SK-N-SH (cell line): ENCODE results near the gene TMEM176A. TPM values are rescaled to one million over a fixed set of nuclear protein-coding genes. Genes with fewer than 3 reads are reported as not detected.

Source experiments
- CTCF ChIA-PET: fragments of 300-600, 350-600 bp; formaldehyde crosslinking; extraction: SDS; loops from one replicate; lab custom pipeline; 2021; lab: Yijun Ruan, JAX
- POLR2A ChIA-PET: fragments of 350-600 bp; sonication (Branson Sonifier 250); formaldehyde crosslinking; extraction: SDS; loops from one replicate; lab custom pipeline; 2020; ENCODE audit warnings: antibody characterized with exemption, inconsistent platforms; lab: Yijun Ruan, JAX
- DNase-seq: peaks from one replicate; pipeline ENCODE4 v3.0.0; 2012
- H2AFZ ChIP-seq: fragments of 200-600 bp; sonication (generic); 2 replicates; pipeline ENCODE4 v1.8.1; 2016; ENCODE audit warnings: antibody characterized with exemption, mild to moderate bottlenecking, low read depth
- H3F3A ChIP-seq: fragments of 200-600 bp; sonication (generic); replicated peaks from 2 replicates; pipeline ENCODE3; 2016; ENCODE audit warnings: antibody characterized with exemption, mild to moderate bottlenecking; ENCODE audit not compliant: insufficient read depth
- H3K27ac ChIP-seq, 2 experiments: fragments of 200-500 bp in 1 of 2; fragments of 200-600 bp in 1 of 2; sonication (Bioruptor generic) in 1 of 2; sonication (generic), shearing (Covaris generic) in 1 of 2; 2 replicates each; pipeline versions ENCODE4 v1.5.1 to v1.6.1; 2014 to 2016; ENCODE audit warnings: low read depth in 2 of 2, inconsistent platforms in 1 of 2, low read length in 1 of 2, mild to moderate bottlenecking in 1 of 2, mixed read lengths in 1 of 2
- H3K27me3 ChIP-seq: fragments of 200-600 bp; sonication (generic), shearing (Covaris generic); 2 replicates; pipeline ENCODE4 v1.6.1; 2016; ENCODE audit warnings: mixed run types; ENCODE audit not compliant: insufficient read depth
- H3K36me3 ChIP-seq, 2 experiments: fragments of 200-500 bp in 1 of 2; fragments of 200-600 bp in 1 of 2; sonication (Bioruptor generic) in 1 of 2; sonication (generic) in 1 of 2; replicated peaks in 1 of 2; 2 replicates each; pipeline versions ENCODE3 to v1.5.1; 2014 to 2016; ENCODE audit warnings: low read length in 1 of 2, mild to moderate bottlenecking in 1 of 2; ENCODE audit not compliant: insufficient read depth in 2 of 2, control insufficient read depth in 1 of 2
- H3K4me1 ChIP-seq, 2 experiments: fragments of 200-500 bp in 1 of 2; fragments of 200-600 bp in 1 of 2; sonication (Bioruptor generic) in 1 of 2; sonication (generic), shearing (Covaris generic) in 1 of 2; 2 replicates each; pipeline versions ENCODE4 v1.5.1 to v1.6.1; 2014 to 2016; ENCODE audit warnings: low read depth in 1 of 2, low read length in 1 of 2, mixed run types in 1 of 2; ENCODE audit not compliant: insufficient read depth in 2 of 2, control insufficient read depth in 1 of 2
- H3K4me2 ChIP-seq: fragments of 200-600 bp; sonication (generic), shearing (Covaris generic); 2 replicates; pipeline ENCODE4 v1.6.1; 2017; ENCODE audit warnings: mixed run types
- H3K4me3 ChIP-seq, 2 experiments: fragments of 200-500 bp in 1 of 2; fragments of 200-600 bp in 1 of 2; sonication (Bioruptor generic) in 1 of 2; sonication (generic), shearing (Covaris generic) in 1 of 2; 2 replicates each; pipeline versions ENCODE4 v1.5.1 to v1.8.1; 2014 to 2016; ENCODE audit warnings: low read depth in 2 of 2, inconsistent platforms in 1 of 2, low read length in 1 of 2, mild to moderate bottlenecking in 1 of 2, mixed read lengths in 1 of 2, moderate library complexity in 1 of 2
- H3K79me2 ChIP-seq: fragments of 200-600 bp; sonication (generic); 2 replicates; pipeline ENCODE4 v1.8.1; 2017; ENCODE audit warnings: mild to moderate bottlenecking; ENCODE audit not compliant: insufficient read depth
- H3K9ac ChIP-seq: fragments of 200-600 bp; sonication (generic); 2 replicates; pipeline ENCODE4 v1.6.1; 2017; ENCODE audit warnings: mixed run types
- H3K9me2 ChIP-seq: fragments of 200-600 bp; sonication (generic); 2 replicates; pipeline ENCODE4 v1.6.1; 2017; ENCODE audit warnings: mixed run types
- H3K9me3 ChIP-seq: fragments of 200-600 bp; sonication (generic); 2 replicates; pipeline ENCODE4 v1.6.1; 2017; ENCODE audit warnings: mixed run types, mild to moderate bottlenecking, moderate library complexity
- H4K20me1 ChIP-seq: fragments of 200-600 bp; sonication (generic); 2 replicates; pipeline ENCODE4 v1.6.1; 2017; ENCODE audit warnings: mild to moderate bottlenecking, mixed run types; ENCODE audit not compliant: insufficient read depth
- CTCF ChIP-seq: fragments of 200-600 bp; sonication (generic); IDR thresholded peaks from 2 replicates; pipeline ENCODE4 v1.6.1; 2017; ENCODE audit warnings: antibody characterized with exemption, mild to moderate bottlenecking, moderate library complexity
- ELF1 ChIP-seq: IDR thresholded peaks from 2 replicates; pipeline ENCODE4 v1.4.0; 2012
- FOXM1 ChIP-seq: IDR thresholded peaks from 2 replicates; pipeline ENCODE4 v1.4.0; 2012; ENCODE audit warnings: low read depth, mild to moderate bottlenecking
- GABPA ChIP-seq: IDR thresholded peaks from 2 replicates; pipeline ENCODE4 v1.4.0; 2012; ENCODE audit warnings: low read depth, mild to moderate bottlenecking
- JUND ChIP-seq: IDR thresholded peaks from 2 replicates; pipeline ENCODE4 v1.4.0; 2012
- MAX ChIP-seq: IDR thresholded peaks from 2 replicates; pipeline ENCODE4 v1.4.0; 2012; ENCODE audit warnings: low read depth
- MXI1 ChIP-seq: IDR thresholded peaks from 2 replicates; pipeline ENCODE4 v1.6.1; 2012; ENCODE audit warnings: mild to moderate bottlenecking, low read depth, low read length, improper control_type of control experiment
- POLR2AphosphoS5 ChIP-seq: IDR thresholded peaks from 2 replicates; pipeline ENCODE4 v1.6.1; 2012; ENCODE audit warnings: low read depth, low read length
- REST ChIP-seq: IDR thresholded peaks from 2 replicates; pipeline ENCODE4 v1.6.1; 2012; ENCODE audit warnings: mild to moderate bottlenecking, low read depth, low read length, moderate library complexity
- RFX5 ChIP-seq: IDR thresholded peaks from 2 replicates; pipeline ENCODE4 v1.6.1; 2012; ENCODE audit warnings: mild to moderate bottlenecking, improper control_type of control experiment, low read length
- RXRA ChIP-seq: IDR thresholded peaks from 2 replicates; pipeline ENCODE4 v1.4.0; 2012; ENCODE audit warnings: low read depth, mild to moderate bottlenecking, borderline replicate concordance
- TAF1 ChIP-seq: IDR thresholded peaks from 2 replicates; pipeline ENCODE4 v1.6.1; 2012; ENCODE audit warnings: low read depth, mild to moderate bottlenecking, low read length, moderate library complexity, borderline replicate concordance
- TCF12 ChIP-seq: IDR thresholded peaks from 2 replicates; pipeline ENCODE4 v1.4.0; 2012
- USF2 ChIP-seq: fragments of 150-350 bp; IDR thresholded peaks from 2 replicates; pipeline ENCODE4 v1.6.1; 2017; ENCODE audit warnings: antibody characterized with exemption, low read length, low read depth, borderline replicate concordance
- YY1 ChIP-seq: IDR thresholded peaks from 2 replicates; pipeline ENCODE4 v1.4.0; 2012; ENCODE audit warnings: low read depth, mild to moderate bottlenecking
- ZBTB33 ChIP-seq: IDR thresholded peaks from 2 replicates; pipeline ENCODE4 v1.4.0; 2012; ENCODE audit warnings: low read depth, borderline replicate concordance
- WGBS: methylation state at CpG from one replicate; pipeline ENCODE4 v1.1.6; 2017; ENCODE audit warnings: low lambda C conversion rate; 5-methylcytosine and 5-hydroxymethylcytosine counted together
- polyA plus RNA-seq, 3 experiments: library from polyadenylated mRNA; depleted of rRNA; stranded (reverse); fragments of >200 nt; gene quantifications; 2 replicates each; pipeline ENCODE4 v1.2.3, GENCODE V29; 2012

TMEM176A gene
- polyA plus RNA-seq, 1 of the 3 experiments (the other 2 are of a cell fraction): not detected

GRCh38 chr7:150823484-150824126 is 23.0 kb downstream of the TMEM176A start:
- no peaks in the 10 kb centered on the region for H3K79me2 ChIP-seq
- no peaks in the 10 kb centered on the region for H3K9me2 ChIP-seq
- H2AFZ ChIP-seq: no peak overlapping the region
- H3F3A ChIP-seq: no peaks in the 10 kb centered on the region
- H3K4me2 ChIP-seq: no peak overlapping the region
- 65% methylated on average over 10 of the region's 10 CpGs for WGBS
- CTCF ChIA-PET: interaction anchor here (0.6 to 1.0 kb wide), 3 partner anchors 42 to 53 kb away, joined by 3 read pairs; no protein-coding TSS in a partner anchor
- H3K9me3 ChIP-seq: no peaks in the 10 kb centered on the region
- H3K27me3 ChIP-seq: no peaks in the 10 kb centered on the region
- peaks cover 0 to 14% of the 10 kb centered on the region in 2 experiments; a peak in 2 of 4 replicates for H3K4me1 ChIP-seq
- H3K9ac ChIP-seq: no peak overlapping the region
- no peak overlapping the region for H3K4me3 ChIP-seq
- TF ChIP-seq ZBTB33 (no peak), ELF1 (no peak), MXI1 (no peak), TCF12 (no peak), FOXM1 (no peak), REST (no peak), GABPA (no peak), USF2 (no peak), CTCF (no peak), RXRA (no peak), YY1 (no peak), POLR2AphosphoS5 (no peak), RFX5 (no peak), MAX (no peak), TAF1 (no peak), JUND (no peak)
- TF ChIP-seq, all 33 proteins: peak for 0
- POLR2A ChIA-PET: no interaction called here
- Histone ChIP-seq H3K36me3 (no peaks in the 10 kb centered on the region), H3K27ac (no peak overlapping the region), H4K20me1 (no peaks in the 10 kb centered on the region)
- DNase-seq: no peak
